DND-41 (cell line): ENCODE data around the gene PLCL1.

Source experiments
- ATAC-seq: fragments of 200-7000 bp; cut with Tn5 transposase; 3 replicates; pipeline ENCODE4 v1.9.1; 2021; ENCODE audit warnings: low read depth; ENCODE audit not compliant: insufficient read depth
- DNase-seq: peaks from one replicate; pipeline ENCODE4 v3.0.0-alpha.2; 2020
- H2AFZ ChIP-seq: 2 replicates; pipeline ENCODE4 v1.6.0; 2012; ENCODE audit warnings: low read depth, low read length
- H3K27ac ChIP-seq: 2 replicates; pipeline ENCODE4 v1.5.1; 2012; ENCODE audit warnings: low read length, inconsistent platforms
- H3K27me3 ChIP-seq: fragments of 200-600 bp; sonication (generic); 2 replicates; pipeline ENCODE4 v1.6.0; 2012; ENCODE audit warnings: low read length, mild to moderate bottlenecking, inconsistent platforms; ENCODE audit not compliant: insufficient read depth, poor library complexity
- H3K36me3 ChIP-seq: 2 replicates; pipeline ENCODE4 v1.5.1; 2012; ENCODE audit warnings: low read length, inconsistent platforms; ENCODE audit not compliant: insufficient read depth
- H3K4me1 ChIP-seq: 2 replicates; pipeline ENCODE4 v1.5.1; 2012; ENCODE audit warnings: mild to moderate bottlenecking, low read length; ENCODE audit not compliant: insufficient read depth
- H3K4me2 ChIP-seq: 2 replicates; pipeline ENCODE4 v1.6.0; 2012; ENCODE audit warnings: mild to moderate bottlenecking, moderate library complexity, low read length, inconsistent platforms; ENCODE audit not compliant: insufficient read depth
- H3K4me3 ChIP-seq, 2 experiments: fragments of 200-600 bp in 1 of 2; shearing (Covaris generic) in 1 of 2; 2 replicates each; pipeline ENCODE4 v1.5.1; 2012 to 2016; ENCODE audit warnings: inconsistent platforms in 2 of 2, low read length in 2 of 2, mild to moderate bottlenecking in 2 of 2, low read depth in 1 of 2, moderate library complexity in 1 of 2
- H3K79me2 ChIP-seq: 2 replicates; pipeline ENCODE4 v1.6.0; 2012; ENCODE audit warnings: low read length, inconsistent platforms; ENCODE audit not compliant: insufficient read depth
- H3K9ac ChIP-seq: 2 replicates; pipeline ENCODE4 v1.6.0; 2012; ENCODE audit warnings: low read depth, mild to moderate bottlenecking, inconsistent platforms, low read length, moderate library complexity
- H3K9me3 ChIP-seq: 2 replicates; pipeline ENCODE4 v1.5.1; 2012; ENCODE audit warnings: low read length, moderate library complexity, mild to moderate bottlenecking, inconsistent platforms; ENCODE audit not compliant: insufficient read depth, severe bottlenecking
- H4K20me1 ChIP-seq: 2 replicates; pipeline ENCODE4 v1.6.0; 2012; ENCODE audit warnings: low read length; ENCODE audit not compliant: insufficient read depth
- CTCF ChIP-seq: IDR thresholded peaks from 2 replicates; pipeline ENCODE4 v1.5.1; 2012; ENCODE audit warnings: borderline replicate concordance, low read length, moderate library complexity, mild to moderate bottlenecking; ENCODE audit not compliant: poor library complexity, severe bottlenecking; ENCODE audit errors: extremely low read depth
- EZH2 ChIP-seq: IDR thresholded peaks from 3 replicates; pipeline ENCODE4 v1.6.1; 2012; ENCODE audit warnings: borderline replicate concordance, low read depth, mild to moderate bottlenecking, moderate library complexity, low read length, inconsistent platforms; ENCODE audit not compliant: severe bottlenecking

Gene PLCL1

GRCh38 chr2:198080879-198081765 lies 276.7 kb downstream of the PLCL1 start:
- no peaks in the 10 kb centered on the region for H3K27me3 ChIP-seq
- H3K4me3 ChIP-seq, result no peak overlapping the region
- ATAC-seq (no peak), DNase-seq (no peak)
- H3K4me1 ChIP-seq, result no peaks in the 10 kb centered on the region
- no peaks in the 10 kb centered on the region for H4K20me1 ChIP-seq
- no peaks in the 10 kb centered on the region for H3K79me2 ChIP-seq
- H3K9ac ChIP-seq, result no peak overlapping the region
- H3K27ac ChIP-seq, result no peak overlapping the region
- H2AFZ ChIP-seq, result no peak overlapping the region
- no peak overlapping the region for H3K4me2 ChIP-seq
- no peaks in the 10 kb centered on the region for H3K9me3 ChIP-seq
- no peaks in the 10 kb centered on the region for H3K36me3 ChIP-seq
- TF ChIP-seq EZH2 (no peak), CTCF (no peak)

GRCh38 chr2:198084156-198084555 lies 279.8 kb downstream of the PLCL1 start:
- Histone ChIP-seq H3K27me3 (no peaks in the 10 kb centered on the region), H3K9ac (no peak overlapping the region)

GRCh38 chr2:198096002-198096401 lies 291.6 kb downstream of the PLCL1 start:
- no peak overlapping the region for H3K27ac ChIP-seq

More at GRCh38 chr2:198084156-198084555, 279.8 kb downstream of the PLCL1 start:
- DNase-seq (no peak), ATAC-seq (no peak)
- TF ChIP-seq EZH2 (no peak), CTCF (no peak)
- Histone ChIP-seq H3K4me1 (no peaks in the 10 kb centered on the region), H3K27ac (no peak overlapping the region), H3K79me2 (no peaks in the 10 kb centered on the region), H2AFZ (no peak overlapping the region), H3K4me3 (no peak overlapping the region), H3K9me3 (no peaks in the 10 kb centered on the region), H3K4me2 (no peak overlapping the region), H4K20me1 (no peaks in the 10 kb centered on the region), H3K36me3 (no peaks in the 10 kb centered on the region)

More at GRCh38 chr2:198096002-198096401, 291.6 kb downstream of the PLCL1 start:
- H3K27me3 ChIP-seq, result no peaks in the 10 kb centered on the region
- ATAC-seq, result no peak
- H4K20me1 ChIP-seq, result no peaks in the 10 kb centered on the region
- no peak overlapping the region for H3K9ac ChIP-seq
- no peak for DNase-seq
- TF ChIP-seq EZH2 (no peak), CTCF (no peak)
- H2AFZ ChIP-seq, result no peak overlapping the region
- no peak overlapping the region for H3K4me2 ChIP-seq
- no peaks in the 10 kb centered on the region for H3K9me3 ChIP-seq
- H3K4me3 ChIP-seq, result no peak overlapping the region
- no peaks in the 10 kb centered on the region for H3K79me2 ChIP-seq
- no peaks in the 10 kb centered on the region for H3K36me3 ChIP-seq
- H3K4me1 ChIP-seq, result no peaks in the 10 kb centered on the region
